ENCODE measurements around the gene MME.
"Not testable (repeated sequence)": the region's sequence is repeated elsewhere in the genome, so short reads cannot be mapped to it uniquely, and the experiment has no call there.

MME gene

DNA sequence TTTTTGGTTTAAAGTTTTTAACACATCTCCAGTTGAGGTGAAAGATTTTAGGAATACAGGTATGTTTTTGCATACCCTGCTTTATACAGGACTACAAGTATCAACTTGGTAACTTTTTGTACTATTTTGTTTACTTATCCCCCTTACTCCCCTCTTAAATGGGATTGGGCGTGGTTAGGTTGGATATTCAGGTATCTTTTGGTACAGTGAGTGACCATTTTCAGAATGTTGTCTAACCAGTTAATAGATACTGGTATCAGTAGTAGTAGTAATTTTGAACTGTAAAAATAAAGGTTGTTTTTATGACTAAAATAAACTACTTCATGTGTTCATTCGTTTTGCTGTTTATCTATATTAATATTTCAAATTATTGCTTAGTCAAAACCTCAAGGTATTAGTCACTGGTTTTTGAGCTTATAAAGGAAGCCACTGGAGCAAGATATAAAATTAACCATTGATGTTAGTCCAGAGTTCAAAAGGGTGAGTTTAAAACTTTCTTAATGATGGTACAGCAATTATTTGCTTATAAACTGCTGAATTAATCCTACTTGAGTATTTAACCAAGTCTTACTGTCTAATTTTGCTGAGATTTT lies 3.3 kb downstream of the MME start:
- no peak for DNase-seq (ENCODE audit: low read depth in 3 of 3, low spot score in 1 of 3)

DNA sequence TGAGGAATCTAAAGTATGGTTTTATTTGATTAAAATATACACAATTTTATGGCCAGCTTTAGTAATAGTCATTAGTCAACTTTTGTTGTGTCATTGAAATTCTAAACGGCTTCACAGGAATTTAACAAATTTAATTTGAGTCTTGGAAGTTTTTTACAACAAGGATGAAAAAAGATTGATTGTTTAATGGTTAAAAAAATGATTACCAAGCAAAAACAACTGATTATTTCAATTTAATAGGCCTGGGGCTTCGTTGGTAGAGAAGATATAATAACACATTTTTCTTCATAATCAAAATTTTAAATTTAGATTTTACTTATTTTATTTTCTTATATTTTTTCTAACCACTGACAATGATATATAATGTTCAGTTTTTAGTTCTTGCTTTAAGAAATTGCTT lies 4.4 kb downstream of the MME start:
- no peak for DNase-seq (ENCODE audit: low read depth in 3 of 3, low spot score in 1 of 3)

DNA sequence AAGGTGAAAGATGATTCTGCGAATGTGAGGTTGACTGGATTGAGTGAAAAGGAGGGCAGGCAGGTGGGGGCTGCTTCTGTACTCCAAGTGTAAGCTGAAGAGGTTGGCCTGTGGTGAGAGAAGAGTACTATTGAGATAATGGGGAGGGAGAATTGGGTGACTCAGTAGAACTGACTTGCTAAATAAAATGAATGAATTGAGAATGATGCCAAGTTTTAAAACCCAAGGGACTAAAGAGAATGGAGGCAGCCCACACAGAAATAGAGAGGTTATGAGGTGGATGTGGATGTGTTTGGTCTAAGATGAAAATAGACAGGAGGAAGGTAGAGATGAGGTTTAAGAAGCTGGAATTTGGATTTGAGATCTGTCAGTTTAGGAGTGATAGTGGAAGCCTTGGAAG lies 5.9 kb downstream of the MME start:
- DNase-seq (ENCODE audit: low read depth in 3 of 3, low spot score in 1 of 3) = no peak

GRCh38 chr3:155088706-155089345 lies 8.7 kb downstream of the MME start:
- no peak for DNase-seq (ENCODE audit: low read depth in 3 of 3, low spot score in 1 of 3)

- DNase-seq (ENCODE audit: low read depth in 3 of 3, low spot score in 1 of 3) = no peak
Measured at GRCh38 chr3:155089495-155089894, 9.4 kb downstream of the MME start.

DNA sequence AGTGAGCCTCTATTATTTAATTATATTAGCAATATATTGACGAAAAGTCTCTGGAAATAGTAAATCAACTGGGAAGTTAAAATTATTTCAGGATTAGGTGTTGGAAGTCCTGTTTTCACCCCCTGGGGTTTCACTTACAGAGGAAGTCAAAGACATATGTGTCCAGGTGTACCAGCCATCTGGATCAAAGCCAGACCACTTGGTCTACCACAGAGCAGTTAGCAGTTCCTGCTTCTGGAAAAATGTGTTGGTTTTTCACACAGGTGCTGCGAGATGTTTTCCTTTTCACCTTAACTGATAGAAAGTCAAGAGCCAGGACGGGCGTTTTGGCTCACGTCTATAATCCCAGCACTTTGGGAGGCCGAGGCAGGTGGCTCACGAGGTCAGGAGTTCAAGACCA lies 13.1 kb downstream of the MME start:
- no peak for DNase-seq (ENCODE audit: low read depth in 3 of 3, low spot score in 1 of 3)

DNA sequence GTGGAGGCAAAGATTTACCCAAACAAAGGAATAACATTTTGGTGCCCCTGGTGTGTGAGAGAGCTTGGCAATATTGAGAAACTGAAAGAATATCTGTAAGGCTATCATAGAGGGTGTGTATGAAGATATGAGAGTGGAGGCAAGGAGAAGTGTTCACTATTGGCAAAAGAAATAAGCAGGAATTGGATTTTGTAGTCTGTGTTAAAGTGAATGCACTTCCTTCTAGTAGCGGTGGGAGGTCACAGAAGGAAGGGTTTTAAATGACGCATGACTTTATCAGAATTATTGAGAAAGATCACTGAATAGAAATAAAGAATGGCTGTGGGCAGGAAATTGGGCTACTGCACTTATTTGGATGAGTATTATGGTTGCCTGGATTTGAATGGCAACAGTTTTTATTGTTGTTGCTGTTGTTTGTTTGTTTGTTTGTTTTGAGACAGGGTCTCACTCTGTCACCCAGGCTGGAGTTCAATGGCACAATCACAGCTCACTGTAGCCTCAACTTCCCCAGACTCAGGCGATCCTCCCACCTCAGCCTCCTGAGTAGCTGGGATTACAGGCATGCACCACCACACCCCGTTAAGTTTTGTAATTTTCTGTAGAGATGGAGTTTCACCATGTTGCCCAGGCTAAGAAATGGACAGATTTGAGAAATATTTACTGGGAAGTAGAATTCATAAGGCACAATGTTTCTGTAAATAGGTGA lies 16.3 kb downstream of the MME start:
- no peak for DNase-seq (ENCODE audit: low read depth in 3 of 3, low spot score in 1 of 3)

DNA sequence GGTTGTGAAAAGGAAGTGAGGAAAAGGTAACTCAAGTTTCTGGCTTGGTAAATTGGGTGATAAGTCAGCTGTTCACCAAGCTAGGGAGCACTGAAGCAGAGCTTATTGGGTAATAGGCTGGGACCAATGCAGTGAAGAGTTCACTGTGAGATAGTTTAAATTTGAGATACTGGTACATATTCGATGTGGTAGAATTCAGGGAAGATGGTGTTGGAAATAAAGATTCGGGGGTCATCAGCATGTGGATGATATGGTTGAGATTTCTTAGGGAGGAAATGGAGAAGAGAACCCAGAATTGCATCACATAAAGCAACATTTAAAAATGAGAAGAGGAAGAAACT lies 16.9 kb downstream of the MME start:
- no peak for DNase-seq (ENCODE audit: low read depth in 3 of 3, low spot score in 1 of 3)

DNA sequence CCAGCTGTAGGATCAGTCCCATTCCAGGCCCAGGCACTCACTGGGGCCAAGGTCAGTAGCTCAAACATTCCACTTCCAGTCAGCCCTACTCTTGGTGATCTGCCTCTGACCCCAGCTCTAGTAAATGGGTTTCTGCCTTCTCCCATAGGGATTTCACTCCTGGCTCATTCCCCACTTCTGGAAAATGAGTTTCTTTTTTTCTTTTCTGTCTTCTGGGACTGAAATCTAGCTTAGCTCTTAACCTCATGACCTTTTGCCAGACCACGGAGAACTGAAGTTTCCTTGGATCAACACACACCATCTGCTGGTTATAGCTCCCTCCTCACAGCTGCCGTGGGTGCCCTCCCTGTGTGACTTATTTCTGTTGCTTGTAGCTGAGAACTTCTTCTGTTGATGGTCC lies 21.3 kb downstream of the MME start:
- no peak for DNase-seq (ENCODE audit: low read depth in 3 of 3, low spot score in 1 of 3)

- no peak for DNase-seq (ENCODE audit: low read depth in 3 of 3, low spot score in 1 of 3)
Measured at GRCh38 chr3:155102329-155102728, 22.2 kb downstream of the MME start.

DNA sequence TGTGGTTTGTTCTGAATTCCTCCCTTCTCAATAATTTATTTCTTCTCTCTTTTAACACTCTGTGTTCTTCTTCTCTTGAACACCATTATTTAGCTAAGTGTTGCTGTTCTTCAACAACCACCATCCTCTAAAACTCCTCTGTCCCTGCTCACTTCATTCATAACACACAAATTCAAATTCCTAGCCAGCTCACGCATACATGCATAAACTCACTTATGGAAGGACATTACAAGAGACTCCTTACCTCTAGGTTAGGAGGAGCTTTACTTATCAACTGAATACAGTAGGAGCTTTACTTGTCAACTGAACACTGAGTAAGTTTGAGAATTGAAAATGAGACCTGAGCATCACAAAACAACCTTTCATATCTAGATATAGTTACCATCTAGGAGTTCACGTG lies 23.6 kb downstream of the MME start:
- DNase-seq (ENCODE audit: low read depth in 3 of 3, low spot score in 1 of 3) = no peak

GRCh38 chr3:155106119-155106518 lies 26.0 kb downstream of the MME start:
- no peak for DNase-seq (ENCODE audit: low read depth in 3 of 3, low spot score in 1 of 3)

GRCh38 chr3:155110022-155110421 lies 29.9 kb downstream of the MME start:
- no peak for DNase-seq (ENCODE audit: low read depth in 3 of 3, low spot score in 1 of 3)

- no peak for DNase-seq (ENCODE audit: low read depth in 3 of 3, low spot score in 1 of 3)
Measured at GRCh38 chr3:155110996-155111901, 31.1 kb downstream of the MME start.

DNA sequence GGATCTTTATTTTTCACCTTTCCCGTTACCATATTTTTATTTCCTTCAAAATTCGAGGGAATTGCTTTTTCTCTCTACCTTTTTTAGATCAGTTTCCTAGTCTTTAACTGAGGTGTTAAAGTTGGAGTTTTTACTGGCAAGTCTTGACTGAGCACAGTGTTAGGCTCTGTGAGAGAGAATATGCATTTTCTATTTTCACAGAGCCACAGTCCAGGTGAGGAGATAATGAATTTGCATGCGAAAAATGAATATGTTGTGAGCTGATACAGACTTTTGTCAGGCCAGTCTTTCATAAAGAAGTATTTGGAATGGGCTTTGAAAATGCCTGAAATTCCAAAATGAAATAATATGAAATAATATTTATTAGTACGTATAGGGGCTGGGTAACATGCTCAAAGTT lies 31.9 kb downstream of the MME start:
- DNase-seq (ENCODE audit: low read depth in 3 of 3, low spot score in 1 of 3) = no peak

DNA sequence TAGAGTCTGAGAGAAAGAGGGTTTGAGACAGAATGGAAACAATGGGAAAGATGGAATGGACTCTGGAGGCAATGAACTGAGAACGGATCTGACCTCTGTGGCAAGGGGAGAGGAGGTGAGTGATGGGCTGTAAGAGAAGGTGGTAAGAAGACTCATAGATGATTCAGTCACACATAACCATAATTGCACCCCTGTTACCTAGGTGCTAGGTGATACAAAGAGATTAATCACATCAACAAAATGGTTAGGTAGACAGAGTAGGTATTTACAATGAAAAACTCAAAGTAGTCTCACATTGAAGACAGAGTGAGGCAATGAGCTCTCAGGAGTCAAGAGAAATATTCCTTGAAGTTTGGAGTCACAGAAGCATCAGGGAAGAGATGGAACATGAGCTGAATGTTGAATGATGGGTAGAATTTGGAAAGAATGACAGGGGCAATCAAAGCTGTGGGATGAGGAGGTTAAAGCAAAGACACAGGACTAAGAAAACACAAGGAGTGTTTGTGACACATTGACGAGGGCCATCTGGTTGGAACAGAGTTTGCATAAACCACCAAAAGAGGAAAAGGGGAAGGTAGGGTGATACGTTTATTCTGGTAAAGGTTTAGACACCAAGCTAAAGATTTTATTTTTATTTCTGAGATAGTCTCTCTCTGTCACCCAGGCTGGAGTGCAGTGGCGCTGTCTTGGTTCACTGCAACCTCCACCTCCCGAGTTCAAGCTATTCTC lies 32.7 kb downstream of the MME start:
- DNase-seq (ENCODE audit: low read depth in 3 of 3, low spot score in 1 of 3) = no peak

DNA sequence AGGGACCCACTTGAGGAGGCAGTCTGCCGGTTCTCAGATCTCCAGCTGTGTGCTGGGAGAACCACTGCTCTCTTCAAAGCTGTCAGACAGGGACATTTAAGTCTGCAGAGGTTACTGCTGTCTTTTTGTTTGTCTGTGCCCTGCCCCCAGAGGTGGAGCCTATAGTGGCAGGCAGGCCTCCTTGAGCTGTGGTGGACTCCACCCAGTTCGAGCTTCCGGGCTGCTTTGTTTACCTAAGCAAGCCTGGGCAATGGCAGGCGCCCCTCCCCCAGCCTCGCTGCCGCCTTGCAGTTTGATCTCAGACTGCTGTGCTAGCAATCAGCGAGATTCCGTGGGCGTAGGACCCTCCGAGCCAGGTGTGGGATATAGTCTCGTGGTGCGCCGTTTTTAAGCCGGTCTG lies 44.6 kb downstream of the MME start:
- DNase-seq (ENCODE audit: low read depth in 3 of 3, low spot score in 1 of 3) = not testable (repeated sequence)

DNA sequence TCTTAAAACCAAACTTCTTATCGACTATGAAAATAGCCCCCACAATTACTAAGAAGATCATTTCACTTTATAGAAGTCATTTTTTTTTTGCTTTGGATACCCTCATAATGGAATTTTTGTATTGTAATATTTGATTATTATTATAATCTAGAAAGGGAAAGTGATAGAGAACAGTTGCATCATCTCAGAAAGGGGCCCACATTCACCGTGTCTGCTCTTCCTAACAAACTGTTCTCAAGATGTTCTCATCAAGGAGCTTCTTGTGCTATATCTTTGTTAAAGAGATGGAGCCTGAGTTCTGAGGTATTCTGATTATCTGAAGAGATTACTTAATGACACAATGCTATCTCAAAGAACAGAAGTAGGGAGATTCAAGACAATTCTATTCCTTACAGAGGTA lies 49.3 kb downstream of the MME start:
- DNase-seq (ENCODE audit: low read depth in 3 of 3, low spot score in 1 of 3) = no peak

- no peak for DNase-seq (ENCODE audit: low read depth in 3 of 3, low spot score in 1 of 3)
Measured at GRCh38 chr3:155130001-155130400, 49.9 kb downstream of the MME start.

- no peak for DNase-seq (ENCODE audit: low read depth in 3 of 3, low spot score in 1 of 3)
Measured at GRCh38 chr3:155131104-155131503, 51.0 kb downstream of the MME start.

- not testable (repeated sequence) for DNase-seq (ENCODE audit: low read depth in 3 of 3, low spot score in 1 of 3)
Measured at GRCh38 chr3:155134311-155134710, 54.2 kb downstream of the MME start.

Measured in stimulated activated CD4-positive, alpha-beta T cell treated with anti-CD3 and anti-CD28 coated beads, TNF-alpha, amount 100 ng/mL, for 1 hour (primary cell).